ENCODE results near the gene LRRC41.
"Not testable (repeated sequence)": the region's sequence is repeated elsewhere in the genome, so short reads cannot be mapped to it uniquely, and the experiment has no call there.

LRRC41 gene

DNA sequence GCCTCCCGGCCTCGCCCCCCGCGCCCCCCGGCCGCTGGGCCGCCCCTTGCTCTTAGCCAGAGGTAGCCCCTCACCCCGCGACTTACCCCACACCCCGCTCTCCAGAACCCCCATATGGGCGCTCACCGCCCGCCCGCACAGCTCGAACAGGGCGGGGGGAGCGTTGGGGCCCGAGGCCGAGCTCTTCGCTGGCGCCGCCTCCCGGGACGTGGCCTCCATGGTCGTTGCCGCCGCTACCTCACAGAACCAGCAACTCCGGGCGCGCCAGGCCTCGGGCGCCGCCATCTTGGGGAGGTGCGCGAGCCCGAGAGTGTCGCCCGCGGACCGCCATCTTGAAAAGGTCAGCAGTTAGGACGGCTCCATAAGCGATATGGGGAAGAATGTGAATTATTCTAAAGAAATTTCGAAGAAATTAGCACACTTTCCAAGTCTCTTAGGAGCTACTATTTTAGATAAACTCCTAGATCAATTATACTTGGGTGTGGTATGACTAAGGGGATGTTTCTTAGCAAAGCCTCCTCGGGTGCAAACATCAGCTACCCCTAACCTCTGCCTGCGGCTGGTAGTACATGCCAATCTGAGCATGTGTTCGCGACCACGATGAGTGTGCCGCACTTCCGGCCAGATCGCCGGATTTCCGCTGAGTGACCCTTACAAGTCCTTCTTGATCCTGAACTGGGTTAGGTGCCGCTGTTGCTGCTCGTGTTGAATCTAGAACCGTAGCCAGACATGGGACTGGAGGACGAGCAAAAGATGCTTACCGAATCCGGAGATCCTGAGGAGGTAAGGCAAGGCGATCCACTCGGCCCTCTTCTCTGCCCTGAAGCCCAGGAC, at the start of gene LRRC41, which contains the start of gene UQCRH:
Gene LRRC41 (minus strand): TSS at position 579 of the 834 bp plus-strand sequence. CDS start 294 bp downstream, at position 285.
Gene UQCRH (plus strand): TSS at position 661 of the 834 bp plus-strand sequence. CDS start 69 bp downstream, at position 730.
- peak; percentile 97 for DNase-seq

DNA sequence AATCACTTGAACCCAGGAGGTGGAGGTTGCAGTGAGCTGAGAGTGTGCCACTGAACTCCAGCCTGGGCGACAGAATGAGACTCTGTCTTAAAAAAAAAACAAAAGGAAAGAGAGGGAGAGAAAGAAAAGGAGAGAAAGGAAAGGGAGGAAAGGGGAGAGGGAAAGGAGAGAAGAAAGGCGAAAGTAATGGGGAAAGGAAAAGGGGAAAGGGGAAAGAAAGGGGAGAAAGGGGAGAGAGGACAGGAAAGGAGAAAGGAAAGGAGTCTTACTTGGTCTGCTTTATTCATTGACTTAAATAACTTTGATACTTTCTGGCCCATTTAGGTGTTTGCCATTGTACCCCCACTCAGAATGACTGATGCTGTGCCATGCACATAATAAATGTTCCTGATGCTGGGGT, 48.9 kb upstream of the LRRC41 start:
- no peak for DNase-seq

DNA sequence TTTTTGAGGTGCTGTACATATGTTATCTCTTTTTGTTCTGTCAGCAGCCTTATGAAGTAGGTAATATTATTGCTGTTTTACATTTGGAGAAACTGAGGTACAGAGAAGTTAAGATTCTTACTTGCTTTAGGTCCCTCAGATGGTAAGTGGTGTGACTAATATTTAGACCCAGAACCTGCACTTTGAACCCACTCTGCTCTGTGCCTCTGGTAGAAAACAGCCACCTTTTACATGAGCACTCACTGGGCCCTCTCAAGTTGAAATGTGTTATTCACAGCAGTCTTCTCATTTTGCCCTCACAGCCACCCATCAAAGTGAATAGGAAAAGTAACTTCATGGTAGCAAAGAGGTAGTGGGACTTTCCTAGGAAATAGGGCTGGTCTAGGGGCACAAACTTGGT, 41.9 kb upstream of the LRRC41 start:
- DNase-seq = no peak

- no peak for DNase-seq
Measured at GRCh38 chr1:46344481-46344880, 41.1 kb upstream of the LRRC41 start.

DNA sequence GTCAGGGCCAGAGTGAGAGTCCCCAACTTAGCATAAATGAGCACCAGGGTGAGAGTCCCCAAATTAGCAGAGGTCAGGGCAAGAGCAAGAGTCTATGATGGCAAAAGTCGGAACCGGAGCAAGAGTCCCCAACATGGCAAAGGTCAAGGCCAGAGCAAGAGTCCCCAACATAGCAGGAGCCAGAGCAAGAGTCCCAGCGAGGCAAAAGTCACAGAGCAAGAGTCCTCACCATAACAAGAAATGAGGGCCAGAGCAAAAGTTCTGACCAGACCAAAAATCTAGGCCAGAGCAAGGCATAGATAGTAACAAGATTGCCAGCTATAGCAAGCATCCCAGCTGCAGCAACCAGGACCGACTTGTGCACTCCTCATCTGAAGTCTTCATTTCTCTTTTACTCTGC, 40.3 kb upstream of the LRRC41 start:
- no peak for DNase-seq

- no peak for DNase-seq
Measured at GRCh38 chr1:46343351-46343695, 39.9 kb upstream of the LRRC41 start.

- DNase-seq = no peak
Measured at GRCh38 chr1:46342677-46343350, 39.4 kb upstream of the LRRC41 start.

- DNase-seq = no peak
Measured at GRCh38 chr1:46342084-46342656, 38.8 kb upstream of the LRRC41 start.

GRCh38 chr1:46341222-46342083, 38.0 kb upstream of the LRRC41 start:
- DNase-seq = no peak

DNA sequence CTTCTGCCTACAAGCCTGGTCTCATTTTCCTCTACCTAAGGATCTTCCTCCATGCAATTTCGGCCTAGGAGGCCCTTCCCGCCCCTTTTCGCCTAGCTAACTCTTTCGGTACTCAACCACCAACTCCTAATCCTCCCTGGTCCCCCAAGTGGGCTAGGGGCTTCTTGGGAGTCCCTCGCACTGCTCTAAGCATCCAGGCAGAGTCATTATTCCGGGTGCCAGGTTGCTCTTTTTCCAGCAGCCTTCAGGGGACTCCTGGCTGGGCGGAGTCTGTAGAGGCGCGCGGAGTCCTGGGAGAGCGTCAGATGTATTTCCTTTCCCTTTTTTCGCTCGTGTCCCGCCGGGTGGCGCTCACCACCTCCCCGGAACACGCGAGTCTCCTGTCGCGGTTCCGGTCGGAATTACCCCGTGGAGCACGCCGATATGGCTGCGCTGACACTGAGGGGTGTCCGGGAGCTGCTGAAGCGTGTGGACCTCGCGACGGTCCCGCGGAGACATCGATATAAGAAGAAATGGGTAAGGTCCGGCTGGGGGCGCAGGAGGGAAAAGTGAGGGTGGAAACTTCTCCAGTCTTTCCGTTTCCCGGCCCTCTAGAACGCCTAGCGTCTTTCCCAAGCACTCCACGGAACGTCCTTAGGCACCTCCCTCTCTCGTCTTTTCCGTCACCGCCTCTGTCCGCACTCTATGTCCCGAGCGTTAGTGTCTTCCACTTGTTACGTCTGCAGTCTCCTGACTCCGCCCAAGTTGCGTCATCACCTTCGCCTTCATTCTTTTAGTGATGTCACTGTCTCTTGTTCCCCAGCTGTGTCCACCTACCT, 37.2 kb upstream of the LRRC41 start, which contains the start of gene NSUN4:
Gene NSUN4 (plus strand): TSS at position 404 of the 818 bp plus-strand sequence. CDS start 20 bp downstream, at position 424.
- DNase-seq = peak; percentile 96

DNA sequence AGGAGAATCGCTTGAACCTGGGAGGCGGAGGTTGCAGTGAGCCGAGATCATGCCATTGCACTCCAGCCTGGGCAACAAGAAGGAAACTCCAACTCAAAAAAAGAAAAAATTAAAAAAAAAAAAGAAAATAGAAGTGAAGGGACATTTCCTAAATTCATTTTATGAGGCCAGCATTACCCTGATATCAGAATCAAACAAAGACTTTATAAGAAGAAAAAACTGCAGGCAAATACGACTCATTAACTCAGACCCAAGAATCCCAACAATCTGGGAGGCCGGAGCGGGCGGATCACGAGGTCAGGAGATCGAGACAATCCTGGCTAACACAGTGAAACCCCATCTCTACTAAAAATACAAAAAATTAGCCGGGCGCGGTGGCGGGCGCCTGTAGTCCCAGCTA, 34.0 kb upstream of the LRRC41 start:
- not testable (repeated sequence) for DNase-seq

- no peak for DNase-seq
Measured at GRCh38 chr1:46335081-46335480, 31.7 kb upstream of the LRRC41 start.

DNA sequence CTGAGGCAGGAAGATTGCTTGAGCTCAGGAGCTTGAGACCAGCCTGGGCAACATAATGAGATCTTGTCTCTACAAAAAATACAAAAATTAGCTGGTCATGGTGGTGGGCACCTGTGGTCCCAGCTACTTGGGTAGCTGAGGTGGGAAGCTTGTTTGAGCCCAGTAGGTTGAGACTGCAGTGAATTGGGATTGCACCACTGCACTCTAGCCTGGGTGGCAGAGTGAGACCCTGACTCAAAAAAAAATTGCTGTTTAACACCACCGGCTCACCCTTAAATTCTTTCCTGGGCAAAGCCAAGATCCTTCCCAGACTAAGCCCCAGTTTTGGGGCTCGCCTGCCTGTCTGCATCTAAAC, 30.6 kb upstream of the LRRC41 start:
- no peak for DNase-seq

DNA sequence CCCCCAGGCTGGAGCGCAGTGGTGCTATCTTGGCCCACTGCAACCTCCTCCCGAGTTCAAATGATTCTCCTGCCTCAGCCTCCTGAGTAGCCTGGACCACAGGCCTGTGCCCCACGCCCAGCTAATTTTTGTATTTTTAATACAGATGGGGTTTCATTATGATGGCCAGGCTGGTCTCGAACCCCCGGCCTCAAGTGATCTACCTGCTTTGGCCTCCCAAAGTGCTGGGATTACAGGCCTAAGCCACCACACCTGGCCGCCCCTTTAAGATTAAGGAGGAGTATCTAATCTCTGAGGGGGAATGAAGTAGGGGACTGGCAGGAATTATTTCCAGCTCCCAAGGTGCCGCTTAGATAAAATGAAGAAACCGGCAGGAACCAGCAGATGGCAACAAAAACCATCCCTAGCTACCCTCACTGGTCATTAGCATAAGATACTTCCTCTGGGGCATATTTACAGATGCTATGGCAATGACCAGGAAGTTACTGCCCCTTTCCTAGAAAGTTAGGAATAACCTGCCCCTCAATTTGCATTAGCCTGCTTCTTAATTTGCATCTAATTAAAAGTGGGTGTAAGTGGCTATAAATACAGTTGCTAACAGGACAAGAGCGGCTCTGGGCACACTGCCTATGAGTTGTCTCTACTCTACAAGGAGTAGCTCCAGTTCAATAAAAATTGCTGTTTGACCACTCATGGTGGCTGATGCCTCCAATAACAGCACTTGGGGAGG, 30.0 kb upstream of the LRRC41 start:
- peak; percentile 5 for DNase-seq

- DNase-seq = not testable (repeated sequence)
Measured at GRCh38 chr1:46331786-46332540, 28.5 kb upstream of the LRRC41 start.

- DNase-seq = not testable (repeated sequence)
Measured at GRCh38 chr1:46330381-46330780, 27.0 kb upstream of the LRRC41 start.

DNA sequence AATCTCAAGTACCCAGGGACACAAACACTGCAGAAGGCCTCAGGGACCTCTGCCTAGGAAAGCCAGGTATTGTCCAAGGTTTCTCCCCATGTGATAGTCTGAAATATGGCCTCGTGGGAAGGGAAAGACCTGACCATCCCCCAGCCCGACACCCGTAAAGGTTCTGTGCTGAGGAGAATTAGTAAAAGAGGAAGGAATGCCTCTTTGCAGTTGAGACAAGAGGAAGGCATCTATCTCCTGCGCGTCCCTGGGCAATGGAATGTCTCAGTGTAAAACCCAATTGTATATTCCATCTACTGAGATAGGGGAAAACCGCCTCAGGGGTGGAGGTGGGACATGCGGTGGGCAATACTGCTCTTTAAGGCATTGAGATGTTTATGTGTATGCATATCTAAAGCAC, 26.4 kb upstream of the LRRC41 start:
- not testable (repeated sequence) for DNase-seq

- DNase-seq = not testable (repeated sequence)
Measured at GRCh38 chr1:46328182-46328581, 24.8 kb upstream of the LRRC41 start.

- not testable (repeated sequence) for DNase-seq
Measured at GRCh38 chr1:46325285-46326076, 22.1 kb upstream of the LRRC41 start.
